SKM-1 (cell line): ENCODE measurements around the gene SLC13A3.

Experiments
- DNase-seq: peaks from one replicate; lab custom pipeline; 2025; ENCODE audit not compliant: unreplicated experiment; lab: John Stamatoyannopoulos, UW

The SLC13A3 gene

GRCh38 chr20:46637020-46637419 is 14.2 kb downstream of the SLC13A3 start:
- DNase-seq = no peak

DNA sequence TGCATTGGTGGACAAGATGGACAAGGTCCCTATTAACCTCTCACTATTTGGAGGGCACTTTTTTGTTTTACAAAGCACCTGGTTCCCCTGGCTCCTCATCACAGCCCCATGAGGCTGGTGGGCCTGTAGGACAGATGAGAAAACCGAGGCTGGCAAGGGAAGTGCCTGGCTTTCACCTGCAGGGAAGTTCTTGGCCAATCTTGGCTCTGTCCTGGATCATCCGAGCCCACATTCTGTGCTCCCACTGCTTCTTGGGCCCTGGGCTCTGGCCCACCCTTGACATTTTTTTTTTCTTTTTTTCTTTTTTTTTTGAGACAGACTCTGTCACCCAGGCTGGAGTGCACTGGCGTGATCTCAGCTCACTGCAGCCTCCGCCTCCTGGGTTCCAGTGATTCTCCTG is 14.7 kb downstream of the SLC13A3 start:
- DNase-seq = no peak

GRCh38 chr20:46635514-46636136 is 15.6 kb downstream of the SLC13A3 start:
- DNase-seq = no peak

- DNase-seq = no peak
These were observed 16.7 kb downstream of the SLC13A3 start for GRCh38 chr20:46634528-46634927.

- no peak for DNase-seq
These were observed 19.3 kb downstream of the SLC13A3 start for GRCh38 chr20:46631874-46632446.

DNA sequence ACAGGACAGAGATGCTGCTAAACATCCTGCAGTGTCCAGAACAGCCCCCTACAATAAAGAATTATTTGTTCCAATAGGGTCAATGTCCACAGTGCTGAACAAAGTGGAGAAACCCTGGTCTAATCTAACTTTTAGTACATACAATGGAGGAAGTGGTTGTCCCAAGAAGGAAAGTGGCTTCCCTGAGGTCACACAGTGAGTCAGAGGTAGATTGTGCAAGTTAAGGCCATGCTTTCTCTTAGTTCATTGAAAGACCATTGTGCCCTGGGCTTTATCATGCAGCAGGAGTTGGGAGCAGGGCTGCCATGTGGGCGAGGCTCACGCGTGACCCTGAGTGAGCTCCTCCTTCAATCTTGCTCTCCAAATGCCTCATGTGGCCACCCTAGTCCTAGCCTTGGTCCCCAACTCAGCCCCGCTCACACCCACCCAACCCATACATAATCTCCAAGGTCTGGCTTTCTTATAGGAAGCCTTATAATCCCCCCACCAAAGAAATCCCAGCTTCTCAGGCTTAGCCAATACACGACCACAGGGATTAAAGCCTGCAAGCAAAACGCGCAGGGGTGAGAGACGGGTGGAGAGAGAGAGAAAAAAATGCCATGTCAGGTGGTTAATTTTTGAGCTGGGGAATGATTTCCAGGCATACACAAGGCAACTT is 19.9 kb downstream of the SLC13A3 start:
- DNase-seq = peak; percentile 88

GRCh38 chr20:46630306-46630705 is 21.0 kb downstream of the SLC13A3 start:
- no peak for DNase-seq

GRCh38 chr20:46629341-46629740 is 21.9 kb downstream of the SLC13A3 start:
- DNase-seq = no peak

DNA sequence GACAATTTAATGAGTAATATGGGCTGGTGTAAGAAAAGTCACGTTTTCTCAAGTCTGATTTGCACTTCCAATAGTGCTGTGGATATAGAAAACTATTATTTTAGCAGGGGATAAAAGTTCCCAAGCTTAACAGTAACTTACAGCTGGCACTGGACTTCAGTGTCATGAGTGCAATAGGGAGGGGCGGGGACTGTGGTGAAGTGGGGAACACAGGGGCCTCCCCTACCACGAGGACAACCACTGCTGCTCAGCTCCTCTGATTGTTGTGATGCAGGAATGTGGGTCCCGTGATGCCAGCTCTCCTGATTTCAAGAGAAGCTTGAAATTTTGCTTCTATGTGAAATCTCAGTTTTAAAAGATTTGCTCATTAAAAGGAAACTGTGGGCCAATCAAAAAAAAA is 24.0 kb downstream of the SLC13A3 start:
- no peak for DNase-seq

- no peak for DNase-seq
These were observed 24.5 kb downstream of the SLC13A3 start for GRCh38 chr20:46626758-46627157.

DNA sequence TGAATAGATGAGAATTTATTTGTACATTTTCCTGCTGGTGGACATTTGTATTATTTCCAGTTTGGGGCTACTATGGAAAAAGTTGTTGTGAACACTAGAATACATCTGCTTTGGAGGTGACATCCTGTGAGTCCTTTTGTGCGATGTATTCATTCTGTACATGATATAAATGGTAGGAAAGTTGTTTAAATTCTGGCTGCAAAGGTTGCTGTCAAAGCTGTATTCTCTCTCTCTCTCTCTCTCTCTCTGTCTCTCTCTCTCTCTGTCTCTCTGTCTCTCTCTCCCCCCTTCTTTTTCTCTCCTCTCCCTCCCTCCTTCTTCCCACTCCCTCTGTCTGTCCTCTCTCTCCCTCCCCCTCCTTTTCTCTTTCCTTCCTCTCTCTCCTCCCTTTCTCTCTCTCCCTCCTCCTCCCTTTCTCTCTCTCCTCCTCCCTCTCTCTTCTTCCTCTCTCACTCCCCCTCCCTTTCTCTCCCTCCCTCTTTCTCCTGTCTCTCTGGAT is 25.3 kb downstream of the SLC13A3 start:
- no peak for DNase-seq

DNA sequence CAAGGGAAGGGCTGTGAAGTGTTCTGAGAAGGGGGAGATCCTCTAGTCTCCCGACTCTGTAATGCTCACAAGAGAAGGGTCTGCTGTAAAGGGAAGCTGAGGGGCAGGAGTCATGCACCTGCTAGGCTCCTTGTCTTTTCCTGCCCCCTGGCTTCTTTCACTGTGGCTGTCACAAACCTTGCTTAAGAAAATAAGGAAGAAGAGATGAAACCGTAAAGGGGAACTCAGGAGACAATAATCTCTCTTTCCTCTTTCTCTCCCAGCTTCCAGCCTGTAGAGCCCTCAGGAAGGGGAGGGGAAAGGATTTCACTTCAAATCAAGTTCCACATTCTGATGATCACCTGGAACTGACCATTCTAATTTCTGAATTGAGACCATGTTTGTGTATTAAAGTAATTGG is 26.3 kb downstream of the SLC13A3 start:
- DNase-seq = peak; percentile 57

DNA sequence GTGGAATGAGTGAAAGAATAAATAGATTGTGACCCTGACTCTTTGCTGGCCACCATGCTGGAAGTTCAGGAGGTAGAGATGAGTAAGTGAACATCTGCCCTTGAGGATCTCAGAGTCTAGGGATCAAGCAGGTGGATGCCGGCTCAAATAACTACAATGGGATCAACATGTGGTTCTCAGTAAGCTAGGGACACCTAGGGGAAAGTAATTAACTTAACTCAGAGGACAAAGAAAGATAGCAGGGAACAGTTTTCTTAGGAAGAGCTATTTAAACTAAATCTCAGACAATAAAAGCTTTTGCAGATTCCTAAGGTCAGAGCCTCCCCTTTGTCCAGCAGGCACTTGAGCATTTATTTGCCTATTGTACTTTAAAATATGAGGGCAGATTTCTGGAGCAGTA is 29.1 kb downstream of the SLC13A3 start:
- DNase-seq = no peak

DNA sequence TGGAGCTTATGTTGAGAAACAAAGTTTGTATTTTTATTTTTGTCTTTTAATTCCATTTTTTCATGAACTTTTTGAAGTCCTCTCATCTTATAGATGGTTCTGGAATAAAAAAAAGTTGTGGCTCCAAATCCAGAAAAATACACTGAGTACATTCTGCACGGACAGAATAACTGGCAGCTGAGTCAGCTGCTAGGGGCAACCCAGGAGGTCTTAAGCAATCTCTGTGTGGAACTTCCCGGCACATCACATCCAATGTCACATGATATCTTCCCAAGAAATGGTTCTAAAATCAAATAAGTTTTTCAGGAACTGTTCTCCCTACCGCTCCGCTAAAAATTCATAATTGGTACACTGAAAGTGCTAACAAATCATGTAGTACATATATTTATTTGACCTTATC is 29.8 kb downstream of the SLC13A3 start:
- DNase-seq = no peak

DNA sequence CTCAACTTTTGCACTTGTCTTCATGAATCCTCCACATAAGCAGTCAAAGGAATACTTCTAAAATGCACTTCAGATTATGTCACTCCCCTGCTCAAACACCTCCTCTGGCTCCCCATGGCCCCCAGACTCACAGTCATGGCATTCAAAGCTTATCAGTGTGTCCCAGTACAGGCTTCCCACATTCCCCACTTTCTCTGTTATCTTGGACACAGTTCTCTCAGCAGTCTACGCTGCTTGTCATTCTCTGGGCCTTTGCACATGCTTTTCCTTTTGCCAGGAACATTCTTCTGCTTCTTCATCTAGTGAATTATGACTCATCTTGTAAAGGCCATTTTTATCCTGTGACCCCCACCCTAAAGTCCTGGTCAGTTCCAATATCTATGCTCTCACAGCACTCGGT is 31.8 kb downstream of the SLC13A3 start:
- no peak for DNase-seq

DNA sequence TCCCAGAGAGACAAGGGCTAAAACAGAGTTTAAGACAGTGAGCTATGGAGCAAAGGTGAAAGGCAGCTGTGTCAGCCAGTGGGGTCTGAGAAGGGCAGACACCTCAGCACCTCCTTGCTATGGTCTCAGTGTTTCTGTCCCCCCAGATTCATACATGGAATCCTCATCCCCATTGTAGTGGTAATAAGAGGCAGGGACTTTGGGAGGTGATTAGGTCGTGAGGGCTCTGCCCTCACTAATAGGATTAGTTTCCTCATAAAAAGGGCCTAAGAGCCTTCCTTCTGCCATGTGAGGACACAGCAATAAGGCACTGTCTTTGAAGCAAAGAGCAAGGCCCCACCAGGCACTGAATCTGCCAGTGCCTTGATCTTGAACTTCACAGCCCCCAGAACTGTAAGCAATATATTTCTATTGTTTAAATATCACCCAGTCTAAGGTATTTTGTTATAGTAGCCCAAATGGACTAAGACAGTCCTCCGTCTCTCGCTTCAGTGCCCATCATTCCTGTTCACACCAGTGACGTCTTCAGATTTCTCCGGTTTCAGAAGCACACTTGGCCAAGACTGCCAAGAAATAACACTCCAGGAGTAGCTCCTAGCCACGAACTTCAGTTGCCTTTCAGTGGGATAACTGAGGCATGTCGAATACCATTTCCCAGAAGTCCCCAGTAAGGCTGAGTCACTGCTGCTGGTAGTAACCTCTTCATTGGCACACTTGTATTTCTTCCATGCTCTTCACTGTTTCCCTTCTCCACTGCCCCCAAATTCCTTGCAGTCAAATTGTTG is 32.8 kb downstream of the SLC13A3 start:
- DNase-seq = no peak

- DNase-seq = no peak
These were observed 36.8 kb downstream of the SLC13A3 start for GRCh38 chr20:46614503-46614902.

DNA sequence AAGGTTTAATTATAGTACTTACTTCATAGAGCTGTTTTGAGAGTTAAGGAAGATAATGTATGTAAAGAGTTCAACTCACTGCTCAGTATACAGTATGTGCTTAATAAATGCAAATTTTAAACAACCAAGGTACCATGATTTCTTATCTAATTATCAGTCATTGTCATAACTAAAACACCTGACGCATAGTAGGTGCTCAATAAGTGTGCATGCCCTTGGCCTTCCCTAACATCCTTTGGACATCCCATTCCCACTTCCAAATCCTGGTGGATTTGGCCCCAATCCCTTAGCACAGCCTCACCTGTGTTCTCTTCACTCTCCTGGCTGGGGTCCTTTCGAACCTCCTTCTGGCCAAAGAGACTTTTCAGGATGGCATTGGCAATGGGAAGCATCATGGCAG is 41.1 kb downstream of the SLC13A3 start:
- no peak for DNase-seq

DNA sequence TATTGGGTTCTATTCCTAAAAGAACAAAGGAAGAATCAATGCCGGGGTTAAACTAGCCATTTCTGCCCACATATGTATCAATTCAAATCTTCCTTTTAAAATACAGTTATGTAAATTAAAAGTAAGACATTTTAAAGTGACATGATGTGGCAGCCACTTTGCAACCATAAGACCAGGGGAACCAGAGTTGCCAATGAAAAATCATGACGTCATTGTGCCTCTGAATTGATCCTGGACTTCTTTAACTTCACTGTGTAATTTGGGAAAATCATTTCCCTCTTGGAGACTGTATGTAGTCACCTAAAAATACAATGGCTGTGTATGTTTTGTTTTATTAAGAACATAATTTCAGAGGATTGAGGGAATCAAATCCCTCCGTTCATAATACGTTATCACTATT is 42.2 kb downstream of the SLC13A3 start:
- DNase-seq = no peak

- no peak for DNase-seq
These were observed 43.3 kb downstream of the SLC13A3 start for GRCh38 chr20:46607849-46608497.

GRCh38 chr20:46607191-46607848 is 43.9 kb downstream of the SLC13A3 start:
- DNase-seq = no peak
